Bronchial epithelial cell (primary cell): ENCODE data around the gene EMX1. TPM values are rescaled to one million over a fixed set of nuclear protein-coding genes. Genes with fewer than 3 reads are reported as not detected.

Experiments
- DNase-seq: peaks from one replicate; pipeline ENCODE4 v3.0.0-alpha.2; 2010; ENCODE audit warnings: low read depth
- FAIRE-seq: peaks from 2 replicates; lab custom pipeline; 2011; peaks lifted over from hg19 to GRCh38; lab: Jason Lieb, UNC
- H3K27me3 ChIP-seq: 2 replicates; pipeline ENCODE4 v1.5.1; 2011; ENCODE audit warnings: low read length; ENCODE audit not compliant: control insufficient read depth, insufficient read depth
- H3K36me3 ChIP-seq: 2 replicates; pipeline ENCODE4 v1.5.1; 2011; ENCODE audit warnings: low read length; ENCODE audit not compliant: control insufficient read depth, insufficient read depth
- H3K4me3 ChIP-seq: 2 replicates; pipeline ENCODE4 v1.5.1; 2011; ENCODE audit warnings: mild to moderate bottlenecking, low read depth, low read length, control low read depth
- total RNA-seq: library from RNA; depleted of rRNA; stranded (reverse); fragments of >200 nt; gene quantifications from 2 replicates; pipeline ENCODE4 v1.2.1, GENCODE V29; 2014
- TF ChIP-seq, protein P1 (sequence below): IDR thresholded peaks from 2 replicates; pipeline ENCODE4 v1.5.1; 2011; ENCODE audit warnings: mild to moderate bottlenecking, moderate library complexity, low read length, control low read depth, inconsistent platforms; ENCODE audit not compliant: insufficient read depth, severe bottlenecking

Gene EMX1
- total RNA-seq, 1 donor from 2014 or later: 0.26 TPM

DNA sequence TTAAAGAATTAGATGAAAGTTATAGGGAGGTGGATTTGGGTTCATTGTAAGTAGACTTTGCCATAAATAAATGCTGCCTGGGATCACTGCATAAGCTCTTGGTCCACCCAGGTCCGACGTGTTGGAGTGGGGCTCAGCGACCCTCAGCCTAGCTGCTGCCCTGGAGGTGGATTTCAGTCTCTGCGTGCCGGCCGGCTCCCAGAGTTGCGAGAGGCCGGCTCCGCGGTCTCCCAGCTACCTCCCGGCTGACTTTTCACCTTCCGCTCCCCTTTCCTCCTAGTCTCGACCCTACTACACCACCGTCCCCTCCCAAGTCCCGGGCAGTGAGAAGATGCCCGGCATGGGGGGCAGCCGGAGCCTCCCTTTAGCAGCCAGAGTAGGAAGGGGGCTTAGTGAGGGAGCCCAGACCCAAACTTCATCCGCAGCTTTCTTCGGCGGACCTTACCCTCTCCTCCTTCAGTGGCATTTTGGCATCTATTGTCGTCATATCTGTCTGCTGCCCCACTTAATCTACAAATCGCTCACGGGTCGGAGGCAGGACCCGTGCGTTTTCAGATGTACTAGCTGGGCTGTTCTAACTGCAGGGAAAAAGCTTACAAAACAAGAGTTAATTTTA, 8.1 kb downstream of the EMX1 start:
- no peaks in the 10 kb centered on the region for H3K36me3 ChIP-seq
- no peak for DNase-seq
- H3K4me3 ChIP-seq: no peak overlapping the region
- H3K27me3 ChIP-seq: peaks cover 67% of the 10 kb centered on the region
- FAIRE-seq: no peak
- TF ChIP-seq, protein P1, sequence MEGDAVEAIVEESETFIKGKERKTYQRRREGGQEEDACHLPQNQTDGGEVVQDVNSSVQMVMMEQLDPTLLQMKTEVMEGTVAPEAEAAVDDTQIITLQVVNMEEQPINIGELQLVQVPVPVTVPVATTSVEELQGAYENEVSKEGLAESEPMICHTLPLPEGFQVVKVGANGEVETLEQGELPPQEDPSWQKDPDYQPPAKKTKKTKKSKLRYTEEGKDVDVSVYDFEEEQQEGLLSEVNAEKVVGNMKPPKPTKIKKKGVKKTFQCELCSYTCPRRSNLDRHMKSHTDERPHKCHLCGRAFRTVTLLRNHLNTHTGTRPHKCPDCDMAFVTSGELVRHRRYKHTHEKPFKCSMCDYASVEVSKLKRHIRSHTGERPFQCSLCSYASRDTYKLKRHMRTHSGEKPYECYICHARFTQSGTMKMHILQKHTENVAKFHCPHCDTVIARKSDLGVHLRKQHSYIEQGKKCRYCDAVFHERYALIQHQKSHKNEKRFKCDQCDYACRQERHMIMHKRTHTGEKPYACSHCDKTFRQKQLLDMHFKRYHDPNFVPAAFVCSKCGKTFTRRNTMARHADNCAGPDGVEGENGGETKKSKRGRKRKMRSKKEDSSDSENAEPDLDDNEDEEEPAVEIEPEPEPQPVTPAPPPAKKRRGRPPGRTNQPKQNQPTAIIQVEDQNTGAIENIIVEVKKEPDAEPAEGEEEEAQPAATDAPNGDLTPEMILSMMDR: no peak

DNA sequence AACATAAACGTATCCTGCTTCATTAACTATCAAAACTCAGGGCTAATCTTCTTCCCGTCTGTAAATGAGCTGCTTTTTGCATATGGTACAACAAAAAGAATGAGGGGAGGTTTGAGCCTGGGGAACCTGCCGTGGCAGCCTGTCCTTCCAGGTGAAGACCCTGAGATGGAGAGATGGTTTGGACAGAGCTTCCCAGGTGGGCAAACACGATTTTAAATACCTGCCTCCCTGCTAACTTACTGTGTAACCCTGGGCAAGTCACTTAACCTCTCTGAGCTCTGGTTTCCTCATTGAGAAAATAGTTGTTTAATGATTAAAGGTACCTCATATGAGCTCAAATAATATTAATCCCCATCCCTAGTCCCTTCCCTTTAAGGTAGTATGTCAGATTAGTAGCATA, 9.0 kb downstream of the EMX1 start:
- Histone ChIP-seq H3K36me3 (no peaks in the 10 kb centered on the region), H3K27me3 (peaks cover 59% of the 10 kb centered on the region), H3K4me3 (no peak overlapping the region)
- DNase-seq (no peak), FAIRE-seq (no peak)
- TF ChIP-seq, protein P1: no peak

DNA sequence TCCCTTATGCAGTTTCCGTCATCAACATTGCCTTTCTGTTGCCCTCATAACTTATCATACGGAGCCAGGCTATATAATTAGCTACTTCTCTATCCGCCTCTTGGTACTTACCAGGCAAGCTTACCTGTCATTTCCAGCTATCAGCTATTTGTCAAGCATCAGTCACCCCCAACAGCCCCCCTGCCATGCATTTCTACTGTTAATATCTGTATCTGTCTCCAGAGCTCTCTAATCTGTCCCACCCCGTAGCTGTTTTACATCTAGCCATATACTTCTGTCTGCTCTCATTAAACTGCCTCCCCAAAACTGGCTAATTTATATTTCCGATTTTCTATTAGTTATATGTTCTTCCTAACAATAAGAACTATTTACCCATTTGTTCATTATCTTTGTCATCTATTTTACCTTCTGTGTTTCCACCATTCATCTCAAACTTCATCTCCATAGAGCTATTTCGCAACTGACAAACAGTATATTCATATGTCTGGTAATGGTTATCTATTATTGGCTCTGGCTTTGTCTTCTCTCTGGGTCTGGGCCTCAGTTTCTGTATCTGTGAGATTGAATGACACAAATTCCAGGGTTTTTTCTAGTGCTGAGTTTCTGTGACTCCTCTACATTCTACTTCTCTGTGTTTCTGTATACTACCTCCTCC, 9.6 kb downstream of the EMX1 start:
- DNase-seq (no peak), FAIRE-seq (no peak)
- no peak overlapping the region for H3K4me3 ChIP-seq
- H3K27me3 ChIP-seq: peaks cover 53% of the 10 kb centered on the region
- no peaks in the 10 kb centered on the region for H3K36me3 ChIP-seq
- TF ChIP-seq, protein P1: no peak

DNA sequence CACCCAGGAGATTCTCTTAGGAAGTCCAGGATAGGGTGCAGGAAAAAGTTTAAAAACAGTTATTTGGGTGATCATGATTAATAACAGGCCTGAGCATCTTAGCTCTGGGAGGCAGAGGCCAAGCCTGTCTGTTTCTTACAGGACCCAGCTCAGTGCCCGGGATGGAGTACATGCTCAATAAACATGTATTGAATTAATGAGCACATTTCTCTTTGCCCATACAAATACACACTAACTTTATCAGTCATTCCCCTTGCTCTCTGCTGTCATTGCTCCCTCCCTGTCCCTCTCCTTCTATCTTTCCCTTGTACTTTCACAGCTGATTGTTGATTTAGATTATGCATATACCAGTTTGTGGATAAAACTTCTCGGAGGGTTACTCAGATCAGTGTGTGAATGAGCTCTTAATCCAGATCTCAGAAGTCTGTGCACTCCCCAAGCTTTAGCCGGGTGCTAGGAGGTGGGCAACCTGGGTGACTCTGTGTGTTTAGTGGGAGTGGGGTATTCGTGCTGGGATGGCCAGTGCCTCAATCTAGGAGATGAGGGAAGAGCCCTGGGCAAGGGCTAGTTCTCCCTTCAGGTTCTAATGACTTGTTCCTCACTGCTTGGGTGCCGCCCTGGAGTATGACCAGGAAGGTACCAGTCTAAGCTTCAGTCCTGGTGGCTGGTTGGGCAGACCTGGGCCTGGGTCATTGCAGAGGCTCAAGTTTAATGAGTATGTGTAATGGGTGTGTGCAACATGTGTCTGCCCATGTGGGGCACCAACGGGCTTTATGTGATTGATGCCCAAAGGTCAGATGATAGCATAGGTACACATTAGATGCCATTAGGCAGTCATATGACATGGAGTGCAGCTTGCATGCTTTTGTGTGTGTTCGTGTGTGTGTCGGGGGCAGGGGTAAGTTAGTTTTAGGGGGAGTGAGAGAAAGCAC, 10.6 kb downstream of the EMX1 start:
- H3K27me3 ChIP-seq: peaks cover 48% of the 10 kb centered on the region
- FAIRE-seq: no peak

DNA sequence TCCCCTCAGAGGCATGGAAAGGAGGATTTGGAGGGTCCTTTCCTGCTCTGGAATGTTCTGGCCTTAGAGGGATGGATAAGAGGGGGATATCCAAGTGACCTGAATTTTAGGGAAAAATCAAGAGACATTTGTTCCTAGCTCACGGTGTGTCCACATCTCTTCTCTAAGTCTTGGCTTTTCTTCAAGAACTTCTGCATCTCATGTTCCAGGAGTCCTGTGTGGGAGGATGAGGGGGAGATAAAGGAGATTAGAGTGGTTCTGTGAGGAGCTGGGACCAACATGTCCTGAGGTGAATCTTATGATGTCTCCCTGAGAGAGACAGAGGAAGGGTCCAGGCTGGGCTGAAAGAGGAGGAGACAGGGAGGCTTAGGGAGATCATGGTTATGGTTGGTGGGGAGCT, 11.7 kb downstream of the EMX1 start:
- FAIRE-seq: no peak
- DNase-seq: no peak
- H3K4me3 ChIP-seq: no peak overlapping the region
- peaks cover 40% of the 10 kb centered on the region for H3K27me3 ChIP-seq
- H3K36me3 ChIP-seq: no peaks in the 10 kb centered on the region
- TF ChIP-seq, protein P1: no peak

More for the DNA sequence above, 10.6 kb downstream of the EMX1 start:
- H3K4me3 ChIP-seq: no peak overlapping the region
- no peak for DNase-seq
- H3K36me3 ChIP-seq: no peaks in the 10 kb centered on the region
- TF ChIP-seq, protein P1: no peak
